Measurements from ENCODE around the gene NDUFAF2.

DNA sequence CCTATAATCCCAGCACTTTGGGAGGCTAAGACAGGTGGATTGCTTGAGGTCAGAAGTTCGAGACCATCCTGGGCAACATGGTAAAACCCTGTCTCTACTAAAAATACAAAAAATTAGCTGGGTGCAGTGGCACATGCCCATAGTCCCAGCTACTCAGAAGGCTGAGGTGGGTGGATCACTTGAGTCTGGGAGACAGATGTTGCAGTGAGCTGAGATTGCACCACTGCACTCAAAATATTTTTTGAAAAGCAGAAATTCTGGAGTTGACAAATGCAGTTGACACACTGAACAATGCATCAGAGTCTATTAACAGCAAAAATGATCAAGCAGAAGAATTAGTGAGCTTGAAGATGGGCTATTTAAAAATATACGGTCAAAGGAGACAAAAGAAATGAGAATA, 35.5 kb downstream of the NDUFAF2 start:
- TF ChIP-seq, protein P1, sequence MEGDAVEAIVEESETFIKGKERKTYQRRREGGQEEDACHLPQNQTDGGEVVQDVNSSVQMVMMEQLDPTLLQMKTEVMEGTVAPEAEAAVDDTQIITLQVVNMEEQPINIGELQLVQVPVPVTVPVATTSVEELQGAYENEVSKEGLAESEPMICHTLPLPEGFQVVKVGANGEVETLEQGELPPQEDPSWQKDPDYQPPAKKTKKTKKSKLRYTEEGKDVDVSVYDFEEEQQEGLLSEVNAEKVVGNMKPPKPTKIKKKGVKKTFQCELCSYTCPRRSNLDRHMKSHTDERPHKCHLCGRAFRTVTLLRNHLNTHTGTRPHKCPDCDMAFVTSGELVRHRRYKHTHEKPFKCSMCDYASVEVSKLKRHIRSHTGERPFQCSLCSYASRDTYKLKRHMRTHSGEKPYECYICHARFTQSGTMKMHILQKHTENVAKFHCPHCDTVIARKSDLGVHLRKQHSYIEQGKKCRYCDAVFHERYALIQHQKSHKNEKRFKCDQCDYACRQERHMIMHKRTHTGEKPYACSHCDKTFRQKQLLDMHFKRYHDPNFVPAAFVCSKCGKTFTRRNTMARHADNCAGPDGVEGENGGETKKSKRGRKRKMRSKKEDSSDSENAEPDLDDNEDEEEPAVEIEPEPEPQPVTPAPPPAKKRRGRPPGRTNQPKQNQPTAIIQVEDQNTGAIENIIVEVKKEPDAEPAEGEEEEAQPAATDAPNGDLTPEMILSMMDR (IDR thresholded peaks at IDR 0.05) = no peak
- TF ChIP-seq POLR2AphosphoS5 (IDR thresholded peaks at IDR 0.05) (no peak), POLR2A (IDR thresholded peaks at IDR 0.05) (no peak)

All from gastroesophageal sphincter (tissue), 3 donors.